Activated CD4-positive, alpha-beta T cell treated with anti-CD3 and anti-CD28 coated beads, Interleukin-2, amount 50 U/mL, for 48 hours (primary cell): ENCODE results near the gene RBFOX2.

ENCODE experiments used
- DNase-seq, 2 experiments: peaks; one replicate each; pipeline ENCODE4 v3.0.0-alpha.2; 2020

RBFOX2 gene

GRCh38 chr22:35860837-35861236 lies 167.8 kb downstream of the RBFOX2 start:
- DNase-seq: no peak

DNA sequence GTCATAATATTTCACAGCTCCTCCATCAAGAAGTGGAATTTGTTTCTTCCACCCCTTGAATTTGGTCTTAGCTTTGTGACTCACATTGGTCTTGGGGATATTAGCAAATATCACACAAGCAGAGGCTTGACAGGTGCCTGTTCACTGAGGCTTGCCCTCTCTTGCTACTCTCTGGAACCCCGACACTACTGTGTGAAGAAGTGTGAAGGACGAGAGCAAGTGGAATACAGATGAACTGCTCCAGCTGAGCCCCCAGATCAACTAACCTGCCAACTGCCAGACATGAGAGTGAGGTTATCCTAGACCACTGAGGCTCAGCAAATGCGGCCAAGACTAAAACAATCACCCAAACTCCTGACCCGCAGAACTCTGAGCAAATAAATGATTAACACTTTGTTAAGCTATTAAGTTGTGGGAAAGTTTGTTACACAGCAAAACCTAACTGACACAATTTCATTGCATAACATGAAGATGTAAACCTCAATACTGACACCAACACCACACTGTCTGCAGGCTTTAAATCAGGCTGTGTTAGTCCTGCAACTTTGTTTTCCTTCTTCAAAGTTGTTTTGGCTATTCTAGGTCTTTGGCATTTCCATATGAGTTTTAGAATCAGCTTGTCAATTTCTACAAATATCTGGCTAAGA lies 168.4 kb downstream of the RBFOX2 start:
- no peak for DNase-seq

DNA sequence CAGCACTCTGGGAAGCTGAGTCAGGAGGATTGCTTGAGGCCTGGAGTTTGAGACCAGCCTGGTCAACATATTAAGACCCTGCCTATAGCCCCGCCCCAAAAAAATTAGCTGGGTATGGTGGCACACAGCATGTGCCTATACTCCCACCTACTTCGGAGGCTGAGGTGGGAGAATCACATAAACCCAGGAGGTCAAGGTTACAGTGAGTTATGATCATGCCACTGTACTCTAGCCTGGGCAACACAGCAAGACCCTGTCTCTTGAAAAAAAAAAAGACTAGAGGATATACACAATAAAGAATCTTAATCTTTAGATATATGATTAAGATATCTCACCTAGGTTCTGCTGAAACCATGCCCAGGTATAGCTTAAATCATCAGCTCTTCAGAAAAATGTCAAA lies 174.3 kb downstream of the RBFOX2 start:
- DNase-seq: no peak

DNA sequence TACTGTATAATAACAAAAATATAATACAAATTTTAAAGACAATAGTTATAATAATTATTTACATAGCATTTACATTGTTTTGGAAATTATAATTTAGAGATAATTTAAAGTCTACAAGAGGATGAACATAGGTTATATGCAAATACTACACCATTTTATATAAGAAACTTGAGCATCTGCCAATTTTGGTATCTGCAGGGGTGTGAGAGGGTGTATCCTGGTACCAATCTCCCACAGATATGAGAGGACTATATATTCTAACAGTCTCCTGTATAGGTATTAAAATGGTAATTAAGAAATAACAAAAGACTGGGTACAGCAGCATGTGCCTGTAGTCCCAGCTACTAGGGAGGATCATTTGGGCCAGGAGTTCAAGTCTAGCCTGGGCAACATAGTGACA lies 176.5 kb downstream of the RBFOX2 start:
- DNase-seq: no peak

DNA sequence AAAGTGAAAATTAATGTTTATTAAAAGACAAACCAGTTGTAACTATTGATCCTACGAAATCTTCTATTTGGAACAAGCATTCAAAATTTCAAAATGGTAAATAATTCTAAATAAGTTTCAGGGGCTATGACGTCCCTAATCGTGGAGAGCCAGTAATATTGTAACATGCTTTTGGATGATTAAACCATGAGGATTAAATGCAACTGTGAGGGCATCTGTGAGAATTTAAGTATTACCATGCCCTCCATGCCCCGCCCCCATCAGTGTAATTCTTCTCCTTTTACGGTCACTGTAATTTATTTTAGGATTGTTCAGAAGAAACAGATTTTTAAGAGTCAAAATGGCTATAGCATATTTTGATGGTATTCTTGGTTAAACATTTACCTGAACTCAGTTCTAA lies 177.8 kb downstream of the RBFOX2 start:
- DNase-seq: no peak

GRCh38 chr22:35846804-35847203 lies 181.8 kb downstream of the RBFOX2 start:
- no peak for DNase-seq

DNA sequence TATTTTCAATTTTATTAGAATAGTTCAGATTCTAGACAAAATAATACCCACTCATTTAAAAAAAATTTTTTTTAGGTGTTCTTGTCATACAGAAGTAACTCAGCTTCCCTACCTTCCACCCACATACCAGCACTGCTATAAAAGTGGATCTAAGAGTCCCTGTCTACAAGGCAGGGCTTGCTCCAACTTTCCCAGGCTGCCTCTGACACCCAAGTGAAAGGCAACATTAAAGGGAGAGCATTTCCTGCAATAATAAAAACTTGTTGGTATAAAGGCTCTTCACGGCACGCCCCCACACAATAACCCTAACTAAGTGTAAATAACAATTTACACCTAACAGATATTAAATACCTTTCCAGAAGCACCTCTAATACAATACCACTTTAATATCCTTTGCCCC lies 183.7 kb downstream of the RBFOX2 start:
- no peak for DNase-seq

GRCh38 chr22:35842954-35843353 lies 185.7 kb downstream of the RBFOX2 start:
- DNase-seq: peak in 1 of 2 experiments; percentile 8

DNA sequence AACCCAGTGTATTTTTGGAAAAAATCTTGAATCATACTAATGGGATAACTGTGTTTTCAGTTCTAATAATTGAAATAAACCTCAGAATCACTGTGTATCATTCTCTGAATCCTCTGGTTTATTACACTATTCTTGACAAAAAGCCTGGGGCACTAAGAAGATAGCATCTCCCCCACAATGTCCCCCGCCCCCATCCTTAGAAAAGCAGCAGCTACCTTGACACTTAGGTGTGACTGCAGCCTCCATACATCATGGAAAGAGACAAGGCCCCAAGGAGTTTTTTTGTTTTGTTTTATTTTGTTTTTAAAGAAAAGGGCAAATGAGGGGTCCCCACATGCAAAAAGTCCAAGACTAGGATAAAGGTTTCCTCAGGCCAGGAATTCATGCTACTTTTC lies 186.1 kb downstream of the RBFOX2 start:
- DNase-seq: no peak

GRCh38 chr22:35841907-35842518 lies 186.6 kb downstream of the RBFOX2 start:
- no peak for DNase-seq

- DNase-seq: peak in 1 of 2 experiments; percentile 4
Measured at GRCh38 chr22:35840302-35840739, 188.3 kb downstream of the RBFOX2 start.

DNA sequence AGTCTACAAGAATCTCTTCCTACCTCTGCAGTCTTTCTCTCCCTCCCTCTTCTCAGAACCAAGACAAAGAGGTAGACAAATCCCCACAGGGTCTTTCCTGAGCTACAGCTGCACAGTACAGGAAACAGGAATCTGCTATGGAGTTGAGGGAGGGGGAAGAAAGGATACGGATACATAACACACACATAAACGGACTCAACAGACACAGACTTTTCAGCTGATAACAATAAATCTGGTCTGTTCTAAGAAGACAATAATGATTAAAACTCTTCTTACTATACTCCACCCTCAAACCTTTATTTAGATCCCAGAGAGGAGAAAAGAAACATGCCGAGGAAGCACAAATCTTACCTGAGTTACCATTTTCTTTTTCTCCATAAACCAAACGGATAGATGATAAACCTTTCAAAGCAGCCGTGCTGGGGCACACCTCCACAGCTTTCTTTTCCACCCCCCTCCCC lies 188.8 kb downstream of the RBFOX2 start:
- DNase-seq: no peak

- peak in 1 of 2 experiments; percentile 6 for DNase-seq
Measured at GRCh38 chr22:35838855-35839576, 189.6 kb downstream of the RBFOX2 start.

GRCh38 chr22:35837101-35837727 lies 191.4 kb downstream of the RBFOX2 start:
- no peak for DNase-seq

DNA sequence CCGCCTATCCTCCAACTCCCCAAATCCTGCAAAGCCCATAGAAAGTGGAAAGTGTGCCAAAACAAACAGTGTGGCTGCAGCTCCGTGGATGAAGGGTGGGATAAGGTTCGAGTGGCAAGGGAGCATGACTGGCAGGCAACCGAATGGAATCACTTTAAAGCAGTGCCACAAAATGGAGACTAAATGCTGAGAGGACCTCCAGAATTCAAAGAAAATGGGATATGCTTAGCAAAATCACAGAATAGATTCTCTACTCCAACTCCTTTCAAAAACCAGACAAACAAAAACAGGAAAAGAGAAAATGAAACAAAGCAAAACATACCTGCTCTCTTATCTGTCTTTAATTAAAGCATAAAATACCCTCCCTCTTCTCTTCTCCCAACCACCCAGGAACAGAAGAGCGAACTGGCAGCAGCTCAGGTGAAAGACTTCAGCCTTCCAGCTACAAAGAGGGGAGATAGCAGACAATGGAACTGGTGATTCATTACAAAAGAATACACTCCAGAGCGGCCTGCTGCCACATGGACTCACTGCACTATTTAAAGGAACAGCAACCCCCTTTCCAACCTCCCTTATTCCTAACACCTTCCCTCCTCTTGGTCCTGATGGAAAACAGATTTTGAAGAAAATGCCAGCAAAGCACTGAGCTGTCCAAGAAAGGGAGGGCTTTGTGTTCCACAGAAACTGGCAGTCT lies 192.5 kb downstream of the RBFOX2 start:
- no peak for DNase-seq

- no peak for DNase-seq
Measured at GRCh38 chr22:35835267-35835997, 193.2 kb downstream of the RBFOX2 start.

- no peak for DNase-seq
Measured at GRCh38 chr22:35834061-35834460, 194.6 kb downstream of the RBFOX2 start.

DNA sequence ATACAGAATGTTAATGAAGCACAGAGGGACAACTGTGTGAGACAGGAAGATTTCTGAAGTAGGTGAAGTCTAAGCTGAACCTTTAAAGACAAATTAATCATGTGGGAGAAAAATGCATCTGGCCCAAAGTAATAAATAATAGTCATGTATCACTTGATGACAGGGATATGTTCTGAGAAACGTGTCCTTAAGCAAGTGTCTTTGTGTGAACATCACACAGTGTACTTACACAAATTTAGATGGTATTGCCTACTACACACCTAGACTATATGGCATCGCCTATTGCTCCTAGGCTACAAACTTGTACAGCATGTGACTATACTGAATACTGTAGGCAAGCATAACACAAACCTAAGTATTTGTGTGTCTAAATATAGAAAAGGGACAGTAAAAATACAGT lies 198.3 kb downstream of the RBFOX2 start:
- no peak for DNase-seq

DNA sequence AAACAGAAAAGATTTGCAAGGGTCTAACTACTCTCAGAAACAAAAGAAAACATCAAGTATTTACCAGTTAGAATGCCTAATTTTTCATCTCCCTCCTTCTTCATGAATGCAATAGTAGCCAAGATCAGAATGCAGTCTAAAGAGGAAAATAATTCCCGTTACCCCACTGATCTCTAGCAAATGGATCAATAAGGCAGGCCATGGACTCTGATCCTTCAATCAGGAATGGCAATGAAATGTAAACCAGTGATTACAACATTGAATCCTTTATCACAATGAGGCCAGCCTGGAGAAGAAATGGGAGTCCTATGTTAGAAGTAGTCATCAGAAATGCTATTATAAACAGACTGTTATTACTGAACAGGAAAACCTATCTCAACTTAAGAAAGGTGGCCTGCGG lies 204.4 kb downstream of the RBFOX2 start:
- no peak for DNase-seq

DNA sequence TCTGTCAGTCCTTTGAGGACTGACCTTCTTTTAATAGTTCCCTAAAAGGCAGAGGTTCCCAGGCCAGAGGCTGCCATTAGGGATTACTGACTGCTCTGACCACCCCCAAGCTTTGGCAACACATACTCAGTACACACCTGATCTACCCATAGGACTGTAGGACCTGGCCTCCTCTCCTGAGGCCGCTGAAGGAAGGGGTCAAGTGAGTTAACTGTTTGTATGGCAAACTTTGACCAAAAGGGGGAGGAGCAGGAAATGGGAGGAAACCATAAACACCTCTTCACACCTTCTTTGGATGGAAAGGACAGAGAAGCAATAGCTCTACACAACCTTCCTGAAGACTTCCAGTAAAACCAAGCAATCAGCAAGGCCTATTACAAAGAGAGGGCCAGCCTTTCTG lies 207.0 kb downstream of the RBFOX2 start:
- DNase-seq: no peak

DNA sequence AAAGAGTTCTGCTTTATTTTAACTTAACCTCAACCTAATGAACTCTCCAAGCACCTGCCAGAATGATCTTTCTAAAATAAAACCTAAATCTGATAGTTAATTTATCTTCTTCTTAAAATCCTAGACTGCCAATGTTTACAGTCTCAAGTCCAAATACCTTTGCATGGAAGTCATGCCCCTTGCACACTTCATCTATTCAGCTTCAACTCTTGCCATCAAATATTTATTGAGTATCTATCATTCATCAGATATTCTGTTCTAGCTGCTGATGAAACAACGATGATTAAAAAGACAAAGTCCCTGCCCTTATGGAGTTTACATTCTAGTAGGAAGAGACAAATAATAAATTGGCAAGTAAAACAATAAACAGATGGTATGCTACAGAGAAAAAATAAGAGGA lies 209.2 kb downstream of the RBFOX2 start:
- DNase-seq: no peak

DNA sequence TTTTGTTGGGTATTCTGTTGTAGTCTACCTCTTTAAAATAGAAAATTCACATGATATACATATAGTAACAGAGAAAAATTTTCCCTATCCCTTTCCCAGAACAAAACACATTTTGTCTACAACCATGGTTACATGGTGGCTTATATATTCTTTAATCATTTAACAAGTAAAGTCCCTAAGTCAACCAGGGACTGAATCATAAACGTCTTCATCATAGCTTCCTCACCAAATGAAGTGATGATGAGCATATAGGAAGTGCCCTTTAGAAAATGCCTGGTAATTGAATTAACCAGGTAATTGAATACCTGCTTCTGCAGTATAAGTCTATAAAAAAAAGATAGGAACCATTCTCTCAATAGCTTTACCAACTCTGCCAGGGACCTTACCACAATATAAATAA lies 209.7 kb downstream of the RBFOX2 start:
- no peak for DNase-seq
